Endodermal cell (in vitro differentiated cells): ENCODE results near the gene NFATC1. TPM values are rescaled to one million over a fixed set of nuclear protein-coding genes. Genes with fewer than 3 reads are reported as not detected.

ENCODE experiments used
- DNase-seq: peaks from one replicate; pipeline ENCODE4 v3.0.0-alpha.2; 2017
- H3K27ac ChIP-seq: 2 replicates; pipeline ENCODE4 v1.5.1; 2013; ENCODE audit warnings: mild to moderate bottlenecking, low read depth, low read length, moderate library complexity
- H3K27me3 ChIP-seq: 2 replicates; pipeline ENCODE4 v1.6.1; 2013; ENCODE audit warnings: mild to moderate bottlenecking, low read length, moderate library complexity; ENCODE audit not compliant: insufficient read depth, control insufficient read depth, poor library complexity, severe bottlenecking
- H3K36me3 ChIP-seq: 2 replicates; pipeline ENCODE4 v1.7.0; 2013; ENCODE audit warnings: mild to moderate bottlenecking, low read length, moderate library complexity; ENCODE audit not compliant: control insufficient read depth, insufficient read depth
- H3K4me1 ChIP-seq: one replicate; pipeline ENCODE4 v1.7.0; 2013; ENCODE audit warnings: low read length; ENCODE audit not compliant: control insufficient read depth, insufficient read depth
- H3K4me3 ChIP-seq: 2 replicates; pipeline ENCODE4 v1.5.1; 2013; ENCODE audit warnings: mild to moderate bottlenecking, low read length, moderate library complexity
- H3K9ac ChIP-seq: 2 replicates; pipeline ENCODE4 v1.6.1; 2013; ENCODE audit warnings: mild to moderate bottlenecking, low read length, moderate library complexity; ENCODE audit not compliant: poor library complexity, severe bottlenecking; ENCODE audit errors: extremely low read depth
- H3K9me3 ChIP-seq: 2 replicates; pipeline ENCODE4 v1.6.1; 2013; ENCODE audit warnings: mild to moderate bottlenecking, low read length, moderate library complexity; ENCODE audit not compliant: control insufficient read depth
- H3K27ac Mint-ChIP-seq: 2 replicates; pipeline ENCODE4 v1.8.0; 2020; ENCODE audit warnings: mixed read lengths
- H3K27me3 Mint-ChIP-seq: 2 replicates; pipeline ENCODE4 v1.8.0; 2021; ENCODE audit warnings: mild to moderate bottlenecking, mixed read lengths; ENCODE audit not compliant: insufficient read depth
- H3K36me3 Mint-ChIP-seq: 2 replicates; pipeline ENCODE4 v1.8.0; 2020; ENCODE audit warnings: low read depth, mixed read lengths
- H3K4me1 Mint-ChIP-seq: 2 replicates; pipeline ENCODE4 v1.8.0; 2020; ENCODE audit warnings: mixed read lengths
- H3K4me3 Mint-ChIP-seq: 2 replicates; pipeline ENCODE4 v1.8.0; 2020; ENCODE audit warnings: mild to moderate bottlenecking, moderate library complexity, mixed read lengths
- H3K9me3 Mint-ChIP-seq: 2 replicates; pipeline ENCODE4 v1.8.0; 2020; ENCODE audit warnings: mild to moderate bottlenecking, mixed read lengths
- CTCF ChIP-seq: fragments of 200-600 bp; sonication (generic); conservative IDR thresholded peaks from 2 replicates; pipeline ENCODE4 v1.5.0; 2021; ENCODE audit warnings: antibody characterized with exemption, mild to moderate bottlenecking
- WGBS, 2 experiments: methylation state at CpG; one replicate each; pipeline versions ENCODE4 v1.1.5 to v1.1.7; 2013; ENCODE audit warnings: missing lambda C conversion rate in 2 of 2, mixed read lengths in 1 of 2; ENCODE audit not compliant: insufficient coverage in 1 of 2, insufficient read length in 1 of 2; 5-methylcytosine and 5-hydroxymethylcytosine counted together
- total RNA-seq, 2 donors: library from RNA; stranded (reverse); fragmentation: NEBNext Ultra II Directional in 1 of 2; extraction: Animal tissue kit (Norgen Biotek cat#: 25700) in 1 of 2; gene quantifications; 2 replicates in 1 of 2; 3 replicates in 1 of 2; pipeline ENCODE4 v1.2.1, GENCODE V29; 2021

NFATC1 gene
- total RNA-seq, 2 donors from 2014 or later = 23.4 to 32.5 TPM

GRCh38 chr18:79413901-79414300 is 18.2 kb downstream of the NFATC1 start:
- Histone ChIP-seq H3K36me3 (peaks cover 29% of the 10 kb centered on the region), H3K9me3 (no peaks in the 10 kb centered on the region), H3K27ac (no peak overlapping the region), H3K4me1 (no peaks in the 10 kb centered on the region), H3K9ac (no peak overlapping the region), H3K27me3 (no peaks in the 10 kb centered on the region), H3K4me3 (no peak overlapping the region)
- no peaks in the 10 kb centered on the region for H3K27me3 Mint-ChIP-seq
- WGBS, 2 experiments = 94% methylated on average over 9 of the region's 9 CpGs
- no peak for TF ChIP-seq CTCF
- DNase-seq = no peak
- H3K27ac Mint-ChIP-seq = no peak overlapping the region
- peaks cover 10% of the 10 kb centered on the region for H3K4me1 Mint-ChIP-seq
- peaks cover 48% of the 10 kb centered on the region for H3K36me3 Mint-ChIP-seq
- H3K4me3 Mint-ChIP-seq = no peak overlapping the region
- H3K9me3 Mint-ChIP-seq = no peaks in the 10 kb centered on the region

GRCh38 chr18:79416022-79416676 is 20.4 kb downstream of the NFATC1 start:
- Histone ChIP-seq H3K9me3 (no peaks in the 10 kb centered on the region), H3K27ac (no peak overlapping the region), H3K27me3 (no peaks in the 10 kb centered on the region), H3K9ac (no peak overlapping the region), H3K4me1 (no peaks in the 10 kb centered on the region), H3K4me3 (no peak overlapping the region), H3K36me3 (peaks cover 29% of the 10 kb centered on the region)
- TF ChIP-seq CTCF = no peak
- WGBS, 2 experiments = 84 to 89% methylated on average over 22 to 24 of the region's 24 CpGs
- Mint-ChIP-seq H3K4me1 (peaks cover 10% of the 10 kb centered on the region), H3K9me3 (no peaks in the 10 kb centered on the region), H3K27ac (no peak overlapping the region), H3K36me3 (peaks cover 56% of the 10 kb centered on the region), H3K27me3 (no peaks in the 10 kb centered on the region), H3K4me3 (no peak overlapping the region)
- DNase-seq = no peak

GRCh38 chr18:79416677-79417052 is 20.9 kb downstream of the NFATC1 start:
- H3K27ac Mint-ChIP-seq = no peak overlapping the region
- Histone ChIP-seq H3K9me3 (no peaks in the 10 kb centered on the region), H3K27ac (no peak overlapping the region), H3K9ac (no peak overlapping the region), H3K4me1 (no peaks in the 10 kb centered on the region), H3K36me3 (peaks cover 29% of the 10 kb centered on the region), H3K4me3 (no peak overlapping the region), H3K27me3 (no peaks in the 10 kb centered on the region)
- 90 to 92% methylated on average over 5 to 12 of the region's 12 CpGs for WGBS, 2 experiments
- no peaks in the 10 kb centered on the region for H3K9me3 Mint-ChIP-seq
- no peaks in the 10 kb centered on the region for H3K27me3 Mint-ChIP-seq
- peaks cover 8% of the 10 kb centered on the region for H3K4me1 Mint-ChIP-seq
- no peak for TF ChIP-seq CTCF
- no peak overlapping the region for H3K4me3 Mint-ChIP-seq
- no peak for DNase-seq
- H3K36me3 Mint-ChIP-seq = peaks cover 55% of the 10 kb centered on the region
